ENCODE measurements around the gene MBD6.

- TF ChIP-seq, protein P1, sequence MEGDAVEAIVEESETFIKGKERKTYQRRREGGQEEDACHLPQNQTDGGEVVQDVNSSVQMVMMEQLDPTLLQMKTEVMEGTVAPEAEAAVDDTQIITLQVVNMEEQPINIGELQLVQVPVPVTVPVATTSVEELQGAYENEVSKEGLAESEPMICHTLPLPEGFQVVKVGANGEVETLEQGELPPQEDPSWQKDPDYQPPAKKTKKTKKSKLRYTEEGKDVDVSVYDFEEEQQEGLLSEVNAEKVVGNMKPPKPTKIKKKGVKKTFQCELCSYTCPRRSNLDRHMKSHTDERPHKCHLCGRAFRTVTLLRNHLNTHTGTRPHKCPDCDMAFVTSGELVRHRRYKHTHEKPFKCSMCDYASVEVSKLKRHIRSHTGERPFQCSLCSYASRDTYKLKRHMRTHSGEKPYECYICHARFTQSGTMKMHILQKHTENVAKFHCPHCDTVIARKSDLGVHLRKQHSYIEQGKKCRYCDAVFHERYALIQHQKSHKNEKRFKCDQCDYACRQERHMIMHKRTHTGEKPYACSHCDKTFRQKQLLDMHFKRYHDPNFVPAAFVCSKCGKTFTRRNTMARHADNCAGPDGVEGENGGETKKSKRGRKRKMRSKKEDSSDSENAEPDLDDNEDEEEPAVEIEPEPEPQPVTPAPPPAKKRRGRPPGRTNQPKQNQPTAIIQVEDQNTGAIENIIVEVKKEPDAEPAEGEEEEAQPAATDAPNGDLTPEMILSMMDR (IDR thresholded peaks at IDR 0.05) = no peak
- TF ChIP-seq POLR2A (IDR thresholded peaks at IDR 0.05) = no peak
Observed at GRCh38 chr12:57490126-57490525, 32.5 kb upstream of the MBD6 start.

Measured in Peyer's patch (tissue), 4 donors.